ENCODE measurements around the gene VWA8. TPM values are rescaled to one million over a fixed set of nuclear protein-coding genes. Genes with fewer than 3 reads are reported as not detected.

Gene VWA8
- total RNA-seq, 1 donor, result 21.4 TPM

DNA sequence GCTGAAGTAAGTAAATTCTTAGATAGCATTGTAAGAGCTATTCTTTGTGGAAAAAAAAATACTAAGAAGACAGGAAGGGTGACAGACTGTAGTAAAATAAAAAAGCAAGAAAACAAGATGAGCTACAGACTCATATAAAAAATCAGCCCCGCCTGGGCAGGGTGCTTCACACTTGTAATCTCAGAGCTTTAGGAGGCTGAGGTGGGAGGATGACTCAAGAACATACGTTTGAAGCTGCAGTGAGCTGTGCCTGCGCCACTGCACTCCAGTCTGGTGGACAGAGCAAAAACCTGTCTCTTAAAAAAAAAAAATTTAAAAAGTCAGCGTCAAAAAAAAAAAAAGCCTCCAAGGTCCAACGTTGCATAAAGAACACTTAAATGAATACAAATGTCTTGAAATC, 102.1 kb downstream of the VWA8 start:
- Histone ChIP-seq H4K20me1 (ENCODE audit: insufficient read depth, low read length) (no peaks in the 10 kb centered on the region), H3K4me3 (ENCODE audit: insufficient read depth, low read length) (no peak overlapping the region), H3K27ac (ENCODE audit: low read depth, low read length) (no peak overlapping the region), H3K9me3 (ENCODE audit: low read depth, low read length) (no peaks in the 10 kb centered on the region), H2AFZ (ENCODE audit: low read length) (no peak overlapping the region), H3K79me2 (ENCODE audit: insufficient read depth, low read length) (no peaks in the 10 kb centered on the region), H3K4me2 (ENCODE audit: insufficient read depth, low read length) (no peak overlapping the region), H3K36me3 (ENCODE audit: insufficient read depth, low read length) (peaks cover 6% of the 10 kb centered on the region), H3K4me1 (ENCODE audit: insufficient read depth, low read length) (peaks cover 4% of the 10 kb centered on the region), H3K27me3 (ENCODE audit: insufficient read depth, low read length) (no peaks in the 10 kb centered on the region)
- no peak for DNase-seq (ENCODE audit: insufficient read length, low spot score, missing footprints)
- TF ChIP-seq, protein P1, sequence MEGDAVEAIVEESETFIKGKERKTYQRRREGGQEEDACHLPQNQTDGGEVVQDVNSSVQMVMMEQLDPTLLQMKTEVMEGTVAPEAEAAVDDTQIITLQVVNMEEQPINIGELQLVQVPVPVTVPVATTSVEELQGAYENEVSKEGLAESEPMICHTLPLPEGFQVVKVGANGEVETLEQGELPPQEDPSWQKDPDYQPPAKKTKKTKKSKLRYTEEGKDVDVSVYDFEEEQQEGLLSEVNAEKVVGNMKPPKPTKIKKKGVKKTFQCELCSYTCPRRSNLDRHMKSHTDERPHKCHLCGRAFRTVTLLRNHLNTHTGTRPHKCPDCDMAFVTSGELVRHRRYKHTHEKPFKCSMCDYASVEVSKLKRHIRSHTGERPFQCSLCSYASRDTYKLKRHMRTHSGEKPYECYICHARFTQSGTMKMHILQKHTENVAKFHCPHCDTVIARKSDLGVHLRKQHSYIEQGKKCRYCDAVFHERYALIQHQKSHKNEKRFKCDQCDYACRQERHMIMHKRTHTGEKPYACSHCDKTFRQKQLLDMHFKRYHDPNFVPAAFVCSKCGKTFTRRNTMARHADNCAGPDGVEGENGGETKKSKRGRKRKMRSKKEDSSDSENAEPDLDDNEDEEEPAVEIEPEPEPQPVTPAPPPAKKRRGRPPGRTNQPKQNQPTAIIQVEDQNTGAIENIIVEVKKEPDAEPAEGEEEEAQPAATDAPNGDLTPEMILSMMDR (IDR thresholded peaks at IDR 0.05; ENCODE audit: extremely low read depth, low read depth, low read length), result no peak

DNA sequence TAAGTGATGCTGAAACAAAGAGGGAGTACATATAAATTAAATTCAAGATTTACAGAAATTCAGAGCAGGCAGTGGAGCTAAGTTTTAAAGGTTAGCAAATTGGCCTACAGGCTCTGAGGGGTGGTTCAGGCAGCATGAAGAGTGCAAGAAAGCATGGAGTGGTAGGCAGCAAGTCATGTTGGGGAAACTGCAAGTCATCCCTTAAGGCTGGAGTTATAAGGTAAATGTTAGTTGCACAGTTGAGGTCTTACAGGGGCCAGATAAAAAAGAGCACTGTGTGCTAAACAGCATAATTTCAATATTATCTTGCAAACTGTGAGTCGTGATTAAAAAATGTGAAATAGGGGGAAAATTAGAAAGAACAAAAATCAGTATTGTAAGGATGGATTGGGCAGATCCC, 106.2 kb downstream of the VWA8 start:
- Histone ChIP-seq H2AFZ (ENCODE audit: low read length) (no peak overlapping the region), H3K4me2 (ENCODE audit: insufficient read depth, low read length) (no peak overlapping the region), H3K27me3 (ENCODE audit: insufficient read depth, low read length) (no peaks in the 10 kb centered on the region), H3K79me2 (ENCODE audit: insufficient read depth, low read length) (no peaks in the 10 kb centered on the region), H3K27ac (ENCODE audit: low read depth, low read length) (no peak overlapping the region), H3K9me3 (ENCODE audit: low read depth, low read length) (no peaks in the 10 kb centered on the region), H3K36me3 (ENCODE audit: insufficient read depth, low read length) (peaks cover 9% of the 10 kb centered on the region), H4K20me1 (ENCODE audit: insufficient read depth, low read length) (no peaks in the 10 kb centered on the region), H3K4me1 (ENCODE audit: insufficient read depth, low read length) (peaks cover 4% of the 10 kb centered on the region), H3K4me3 (ENCODE audit: insufficient read depth, low read length) (no peak overlapping the region)
- no peak for DNase-seq (ENCODE audit: insufficient read length, low spot score, missing footprints)
- TF ChIP-seq, protein P1 (IDR thresholded peaks at IDR 0.05; ENCODE audit: extremely low read depth, low read depth, low read length), result no peak

DNA sequence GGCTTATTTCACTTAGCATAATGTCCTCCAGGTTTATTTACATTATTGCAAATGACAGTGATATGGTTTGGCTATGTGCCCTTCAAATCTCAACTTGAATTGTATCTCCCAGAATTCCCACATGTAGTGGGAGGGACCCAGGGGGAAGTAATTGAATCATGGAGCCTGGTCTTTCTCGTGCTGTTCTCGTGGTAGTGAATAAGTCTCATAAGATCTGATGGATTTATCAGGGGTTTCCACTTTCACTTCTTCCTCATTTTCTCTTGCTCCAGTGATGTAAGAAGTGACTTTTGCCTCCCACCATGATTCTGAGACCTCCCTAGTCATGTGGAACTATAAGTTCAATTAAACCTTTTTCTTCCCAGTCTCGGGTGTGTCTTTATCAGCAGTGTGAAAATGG, 109.6 kb downstream of the VWA8 start:
- H3K4me3 ChIP-seq (ENCODE audit: insufficient read depth, low read length), result no peak overlapping the region
- H3K36me3 ChIP-seq (ENCODE audit: insufficient read depth, low read length), result peaks cover 9% of the 10 kb centered on the region
- H2AFZ ChIP-seq (ENCODE audit: low read length), result no peak overlapping the region
- H3K4me2 ChIP-seq (ENCODE audit: insufficient read depth, low read length), result no peak overlapping the region
- no peaks in the 10 kb centered on the region for H3K27me3 ChIP-seq (ENCODE audit: insufficient read depth, low read length)
- H4K20me1 ChIP-seq (ENCODE audit: insufficient read depth, low read length), result no peaks in the 10 kb centered on the region
- TF ChIP-seq, protein P1 (IDR thresholded peaks at IDR 0.05; ENCODE audit: extremely low read depth, low read depth, low read length), result no peak
- peaks cover 22% of the 10 kb centered on the region for H3K4me1 ChIP-seq (ENCODE audit: insufficient read depth, low read length)
- H3K79me2 ChIP-seq (ENCODE audit: insufficient read depth, low read length), result no peaks in the 10 kb centered on the region
- no peaks in the 10 kb centered on the region for H3K9me3 ChIP-seq (ENCODE audit: low read depth, low read length)
- H3K27ac ChIP-seq (ENCODE audit: low read depth, low read length), result no peak overlapping the region
- no peak for DNase-seq (ENCODE audit: insufficient read length, low spot score, missing footprints)

DNA sequence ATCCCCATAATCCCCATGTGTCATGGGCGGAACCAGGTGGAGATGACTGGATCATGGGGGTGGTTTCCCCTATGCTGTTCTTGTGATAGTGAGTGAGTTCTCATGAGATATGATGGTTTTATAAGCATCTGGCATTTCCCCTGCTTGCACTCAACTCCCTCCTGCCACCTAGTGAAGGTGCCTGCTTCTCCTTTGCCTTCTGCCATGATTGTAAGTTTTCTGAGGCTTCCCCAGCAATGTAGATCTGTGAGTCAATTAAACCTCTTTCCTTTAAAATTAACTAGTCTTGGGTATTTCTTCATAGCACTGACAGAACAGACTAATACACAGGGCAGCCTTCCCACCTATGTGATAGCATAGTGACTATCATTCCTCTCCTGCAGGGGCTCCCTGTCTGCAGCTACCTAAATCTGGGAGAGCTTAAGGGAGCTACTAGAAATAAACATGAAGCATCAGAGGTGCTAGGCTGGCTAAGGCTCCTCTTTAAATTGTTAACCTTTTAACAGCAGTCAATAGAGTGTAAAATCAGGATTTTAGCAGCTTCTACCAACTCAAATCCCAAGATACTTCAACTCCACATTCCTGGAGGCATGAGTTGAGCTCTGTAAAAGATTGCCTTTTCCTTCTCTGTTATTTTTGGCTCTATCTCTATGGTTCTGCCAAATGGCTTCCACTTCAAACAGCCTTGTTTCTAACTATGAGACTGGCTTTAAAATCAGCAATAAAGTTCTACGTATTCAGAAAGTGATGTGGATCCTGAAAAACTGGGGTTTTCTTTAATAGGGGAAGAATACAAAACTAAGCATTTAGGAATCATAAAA, 112.3 kb downstream of the VWA8 start:
- peak overlapping the region; percentile 55 for H3K4me2 ChIP-seq (ENCODE audit: insufficient read depth, low read length)
- H4K20me1 ChIP-seq (ENCODE audit: insufficient read depth, low read length), result no peaks in the 10 kb centered on the region
- H3K27ac ChIP-seq (ENCODE audit: low read depth, low read length), result peak overlapping the region; percentile 52
- no peaks in the 10 kb centered on the region for H3K27me3 ChIP-seq (ENCODE audit: insufficient read depth, low read length)
- TF ChIP-seq, protein P1 (IDR thresholded peaks at IDR 0.05; ENCODE audit: extremely low read depth, low read depth, low read length), result peak; percentile 45
- peak; percentile 90 for DNase-seq (ENCODE audit: insufficient read length, low spot score, missing footprints)
- H3K9me3 ChIP-seq (ENCODE audit: low read depth, low read length), result no peaks in the 10 kb centered on the region
- H2AFZ ChIP-seq (ENCODE audit: low read length), result no peak overlapping the region
- H3K36me3 ChIP-seq (ENCODE audit: insufficient read depth, low read length), result peaks cover 4% of the 10 kb centered on the region
- peaks cover 22% of the 10 kb centered on the region for H3K4me1 ChIP-seq (ENCODE audit: insufficient read depth, low read length)
- no peaks in the 10 kb centered on the region for H3K79me2 ChIP-seq (ENCODE audit: insufficient read depth, low read length)
- peak overlapping the region; percentile 1 for H3K4me3 ChIP-seq (ENCODE audit: insufficient read depth, low read length)
